Naive thymus-derived CD4-positive, alpha-beta T cell (primary cell): Measurements from ENCODE around the gene SLC2A8. TPM values are rescaled to one million over a fixed set of nuclear protein-coding genes. Genes with fewer than 3 reads are reported as not detected.

Source experiments
- ATAC-seq: fragments of 150-1000 bp; cut with Tn5 transposase; 2 replicates; pipeline ENCODE4 v1.10.0; 2021; ENCODE audit warnings: mild to moderate bottlenecking, moderate library complexity
- CTCF ChIA-PET: fragments of 350-600 bp; sonication (Branson Sonifier 250); formaldehyde crosslinking; loops from one replicate; lab custom pipeline; 2021; ENCODE audit warnings: antibody characterized with exemption; lab: Charles Lee
- POLR2A ChIA-PET: fragments of 350-600 bp; sonication (Branson Sonifier 250); formaldehyde crosslinking; loops from one replicate; lab custom pipeline; 2021; ENCODE audit warnings: antibody characterized with exemption, inconsistent platforms; lab: Charles Lee
- DNase-seq, 9 donors: peaks; one replicate each; pipeline versions ENCODE4 v3.0.0 to v3.0.0-alpha.2; 2020 to 2022; ENCODE audit warnings: mixed read lengths in 1 of 9
- H3K27ac ChIP-seq: one replicate; pipeline ENCODE4 v1.7.0; 2013; ENCODE audit warnings: mild to moderate bottlenecking, low read depth, low read length, moderate library complexity
- H3K27me3 ChIP-seq, 2 donors: one replicate each; pipeline ENCODE4 v1.7.0; 2013; ENCODE audit warnings: low read length in 2 of 2, mild to moderate bottlenecking in 2 of 2, moderate library complexity in 2 of 2; ENCODE audit not compliant: control insufficient read depth in 2 of 2, insufficient read depth in 2 of 2
- H3K36me3 ChIP-seq, 3 experiments: 1 replicate in 2 of 3; 2 replicates in 1 of 3; pipeline ENCODE4 v1.7.0; 2013; ENCODE audit warnings: low read length in 3 of 3, mild to moderate bottlenecking in 3 of 3, moderate library complexity in 1 of 3; ENCODE audit not compliant: insufficient read depth in 3 of 3, control insufficient read depth in 2 of 3
- H3K4me1 ChIP-seq, 2 donors: one replicate each; pipeline ENCODE4 v1.7.0; 2013; ENCODE audit warnings: low read length in 2 of 2, mild to moderate bottlenecking in 2 of 2, moderate library complexity in 1 of 2; ENCODE audit not compliant: control insufficient read depth in 2 of 2, insufficient read depth in 2 of 2
- H3K4me3 ChIP-seq: 2 replicates; pipeline ENCODE4 v1.7.0; 2013; ENCODE audit warnings: mild to moderate bottlenecking, low read length
- H3K9me3 ChIP-seq, 3 experiments: 1 replicate in 2 of 3; 2 replicates in 1 of 3; pipeline ENCODE4 v1.7.0; 2013; ENCODE audit warnings: low read length in 3 of 3; ENCODE audit not compliant: control insufficient read depth in 2 of 3
- H3K27ac Mint-ChIP-seq, 9 donors: one replicate each; pipeline ENCODE4 v1.8.0; 2020 to 2022; ENCODE audit warnings: mixed read lengths in 9 of 9, mild to moderate bottlenecking in 8 of 9, moderate library complexity in 5 of 9, inconsistent platforms in 2 of 9
- H3K27me3 Mint-ChIP-seq, 5 donors: one replicate each; pipeline ENCODE4 v1.8.0; 2021 to 2022; ENCODE audit warnings: mixed read lengths in 5 of 5, mild to moderate bottlenecking in 1 of 5
- H3K36me3 Mint-ChIP-seq, 5 donors: one replicate each; pipeline ENCODE4 v1.8.0; 2020 to 2022; ENCODE audit warnings: mixed read lengths in 5 of 5, mild to moderate bottlenecking in 3 of 5, inconsistent platforms in 1 of 5
- H3K4me1 Mint-ChIP-seq, 7 donors: one replicate each; pipeline ENCODE4 v1.8.0; 2020 to 2022; ENCODE audit warnings: mixed read lengths in 7 of 7, mild to moderate bottlenecking in 3 of 7, inconsistent platforms in 1 of 7
- H3K4me3 Mint-ChIP-seq, 10 donors: one replicate each; pipeline ENCODE4 v1.8.0; 2020 to 2022; ENCODE audit warnings: mild to moderate bottlenecking in 10 of 10, mixed read lengths in 10 of 10, moderate library complexity in 6 of 10, inconsistent platforms in 2 of 10
- H3K9me3 Mint-ChIP-seq, 11 donors: one replicate each; pipeline ENCODE4 v1.8.0; 2020 to 2022; ENCODE audit warnings: mixed read lengths in 11 of 11, mild to moderate bottlenecking in 4 of 11, inconsistent platforms in 1 of 11, moderate library complexity in 1 of 11
- intact Hi-C, 2 donors: fragments of 100-400 bp; cut with micrococcal nuclease; formaldehyde crosslinking; loops; one replicate each; pipeline ENCODE4 v1.15.1; 2023
- polyA plus RNA-seq, 2 donors: library from polyadenylated mRNA; unstranded; fragments of 300-500 nt; fragmentation: Illumina TruSeq; gene quantifications; one replicate each; pipeline ENCODE4 v1.2.3, GENCODE V29; 2021
- total RNA-seq, 6 experiments: library from RNA in 5 of 6; stranded (reverse) in 5 of 6; gene quantifications; 1 replicate in 5 of 6; 2 replicates in 1 of 6; pipeline ENCODE4 v1.2.3 and lab custom pipeline; 2021 to 2026

SLC2A8 gene
- total and polyA plus RNA-seq, 7 experiments from 2014 or later, result 0.27 to 4.8 (median 1.3) TPM; not detected in 2

- Histone ChIP-seq H3K9me3 (no peaks in the 10 kb centered on the region), H3K4me1 (peaks cover 10 to 15% of the 10 kb centered on the region in 2 donors), H3K27ac (no peak overlapping the region), H3K4me3 (peak overlapping the region; percentile 22), H3K27me3 (peaks cover 0 to 49% of the 10 kb centered on the region in 2 donors), H3K36me3 (no peaks in the 10 kb centered on the region)
- peak overlapping the region in 1 of 9 donors; percentile 37 for H3K27ac Mint-ChIP-seq
- peaks cover 47 to 76% (median 67%) of the 10 kb centered on the region in 5 donors for H3K27me3 Mint-ChIP-seq
- DNase-seq (peak in 1 of 9 donors; percentile 45), ATAC-seq (no peak)
- H3K4me1 Mint-ChIP-seq, result peaks cover 10 to 21% (median 16%) of the 10 kb centered on the region in 7 donors
- CTCF ChIA-PET, result interaction anchor here (0.8 to 1.5 kb wide), 4 partner anchors 8 to 183 kb away, joined by 3 to 6 read pairs (median 4); no protein-coding TSS in a partner anchor
- POLR2A ChIA-PET, result interaction anchor here (0.6 to 1.8 kb wide), 3 partner anchors 12 to 54 kb away, joined by 3 to 5 read pairs (median 3); partner anchors contain the start of genes LRSAM1 and RPL12
- peak overlapping the region in 9 of 10 donors; percentile 50 to 82 (median 60) for H3K4me3 Mint-ChIP-seq
- H3K36me3 Mint-ChIP-seq, result no peaks in the 10 kb centered on the region
- no peaks in the 10 kb centered on the region for H3K9me3 Mint-ChIP-seq
- intact Hi-C loops, result loop anchor here (1.0 to 2.0 kb wide), 4 partner anchors 27 to 183 kb away; partner anchors contain the start of genes LRSAM1 (in 1 of the 2), RPL12 (in 1 of the 2) and ZNF79 (in 1 of the 2)
These were observed 791 bp downstream of the SLC2A8 start for GRCh38 chr9:127397646-127398274.

- Mint-ChIP-seq H3K27me3 (peaks cover 42 to 74% (median 62%) of the 10 kb centered on the region in 5 donors), H3K4me1 (peaks cover 10 to 21% (median 16%) of the 10 kb centered on the region in 7 donors), H3K4me3 (peak overlapping the region; percentile 42 to 82 (median 60)), H3K36me3 (no peaks in the 10 kb centered on the region), H3K27ac (peak overlapping the region in 2 of 9 donors; percentile 37 to 42), H3K9me3 (no peaks in the 10 kb centered on the region)
- no peak overlapping the region for H3K27ac ChIP-seq
- no peak overlapping the region for H3K4me3 ChIP-seq
- H3K9me3 ChIP-seq, result no peaks in the 10 kb centered on the region
- intact Hi-C loops, result loop anchor here (1.0 to 2.0 kb wide), 2 partner anchors 26 to 183 kb away; partner anchors contain the start of gene ZNF79 (in 1 of the 2)
- H3K27me3 ChIP-seq, result peaks cover 0 to 45% of the 10 kb centered on the region in 2 donors
- no peak for DNase-seq
- ChIA-PET CTCF (interaction anchor here (1.4 to 1.6 kb wide), 3 partner anchors 9 to 114 kb away, joined by 3 to 4 read pairs (median 3); no protein-coding TSS in a partner anchor), POLR2A (interaction anchor here (0.7 to 1.2 kb wide), 2 partner anchors 10 to 53 kb away, joined by 4 to 5 read pairs; partner anchors contain the start of genes LRSAM1 and RPL12)
- no peak for ATAC-seq
- H3K4me1 ChIP-seq, result peaks cover 10 to 15% of the 10 kb centered on the region in 2 donors
- H3K36me3 ChIP-seq, result no peaks in the 10 kb centered on the region
These were observed 1.3 kb downstream of the SLC2A8 start for GRCh38 chr9:127398275-127398647.

- Histone ChIP-seq H3K9me3 (no peaks in the 10 kb centered on the region), H3K27ac (no peak overlapping the region), H3K4me3 (no peak overlapping the region), H3K4me1 (peaks cover 10 to 15% of the 10 kb centered on the region in 2 donors), H3K27me3 (peaks cover 0 to 41% of the 10 kb centered on the region in 2 donors), H3K36me3 (no peaks in the 10 kb centered on the region)
- DNase-seq (no peak), ATAC-seq (no peak)
- Mint-ChIP-seq H3K27me3 (peaks cover 36 to 68% (median 56%) of the 10 kb centered on the region in 5 donors), H3K9me3 (no peaks in the 10 kb centered on the region), H3K36me3 (no peaks in the 10 kb centered on the region), H3K4me1 (peaks cover 7 to 21% (median 16%) of the 10 kb centered on the region in 7 donors), H3K27ac (peak overlapping the region in 1 of 9 donors; percentile 37), H3K4me3 (peak overlapping the region in 7 of 10 donors; percentile 48 to 82 (median 65))
- ChIA-PET CTCF (interaction anchor here (0.6 to 1.6 kb wide), 4 partner anchors 10 to 195 kb away, joined by 3 to 4 read pairs (median 4); no protein-coding TSS in a partner anchor), POLR2A (interaction anchor here (0.6 to 1.2 kb wide), 3 partner anchors 11 to 96 kb away, joined by 3 to 5 read pairs (median 4); partner anchors contain the start of genes LRSAM1 and RPL12)
- intact Hi-C loops, result loop anchor here (1.0 to 2.0 kb wide), 2 partner anchors 25 to 184 kb away; partner anchors contain the start of gene ZNF79 (in 1 of the 2)
These were observed 1.9 kb downstream of the SLC2A8 start for GRCh38 chr9:127398715-127399400.

GRCh38 chr9:127399736-127400269 is 2.8 kb downstream of the SLC2A8 start:
- DNase-seq (no peak), ATAC-seq (no peak)
- H3K4me1 ChIP-seq, result peaks cover 10 to 15% of the 10 kb centered on the region in 2 donors
- no peaks in the 10 kb centered on the region for H3K36me3 ChIP-seq
- no peaks in the 10 kb centered on the region for H3K9me3 ChIP-seq
- intact Hi-C loops, result loop anchor here in 1 of 2 donors (2.0 kb wide), 1 partner anchor 185 kb away; no protein-coding TSS in a partner anchor
- peak overlapping the region in 1 of 9 donors; percentile 55 for H3K27ac Mint-ChIP-seq
- no peak overlapping the region for H3K27ac ChIP-seq
- H3K4me3 Mint-ChIP-seq, result no peak overlapping the region
- H3K4me3 ChIP-seq, result no peak overlapping the region
- peaks cover 32 to 59% (median 47%) of the 10 kb centered on the region in 5 donors for H3K27me3 Mint-ChIP-seq
- no peaks in the 10 kb centered on the region for H3K36me3 Mint-ChIP-seq
- POLR2A ChIA-PET, result interaction anchor here (0.5 to 1.2 kb wide), 2 partner anchors 12 to 675 kb away, joined by 5 read pairs; no protein-coding TSS in a partner anchor
- peaks cover 7 to 21% (median 16%) of the 10 kb centered on the region in 7 donors for H3K4me1 Mint-ChIP-seq
- CTCF ChIA-PET, result interaction anchor here (1.6 kb wide), 1 partner anchor 12 kb away, joined by 3 read pairs; no protein-coding TSS in a partner anchor
- H3K9me3 Mint-ChIP-seq, result no peaks in the 10 kb centered on the region
- H3K27me3 ChIP-seq, result peaks cover 0 to 47% of the 10 kb centered on the region in 2 donors

- ATAC-seq, result no peak
- H3K27ac ChIP-seq, result no peak overlapping the region
- intact Hi-C loops, result no loop called here
- H3K36me3 ChIP-seq, result no peaks in the 10 kb centered on the region
- peaks cover 0 to 47% of the 10 kb centered on the region in 2 donors for H3K27me3 ChIP-seq
- ChIA-PET CTCF (interaction anchor here (0.6 kb wide), 1 partner anchor 22 kb away, joined by 3 read pairs; no protein-coding TSS in a partner anchor), POLR2A (interaction anchor here (1.1 to 1.9 kb wide), 2 partner anchors 14 to 22 kb away, joined by 3 to 7 read pairs; partner anchors contain the start of gene ZNF79)
- no peak overlapping the region for H3K4me3 Mint-ChIP-seq
- peaks cover 5 to 9% (median 8%) of the 10 kb centered on the region in 7 donors for H3K4me1 Mint-ChIP-seq
- H3K9me3 ChIP-seq, result no peaks in the 10 kb centered on the region
- H3K4me1 ChIP-seq, result peaks cover 8 to 10% of the 10 kb centered on the region in 2 donors
- H3K9me3 Mint-ChIP-seq, result no peaks in the 10 kb centered on the region
- H3K4me3 ChIP-seq, result no peak overlapping the region
- H3K36me3 Mint-ChIP-seq, result no peaks in the 10 kb centered on the region
- H3K27me3 Mint-ChIP-seq, result peaks cover 37 to 60% (median 42%) of the 10 kb centered on the region in 5 donors
- H3K27ac Mint-ChIP-seq, result no peak overlapping the region
- no peak for DNase-seq
These were observed 5.6 kb downstream of the SLC2A8 start for GRCh38 chr9:127402401-127403090.
